ENCODE data around the gene TRABD.
A peak's percentile ranks its signal among the peaks of the same experiment; 100 is the strongest.
"Not testable (repeated sequence)": the region's sequence is repeated elsewhere in the genome, so short reads cannot be mapped to it uniquely, and the experiment has no call there.

Gene TRABD

GRCh38 chr22:50203288-50203687, 17.6 kb downstream of the TRABD start:
- H3K9me2 ChIP-seq (ENCODE audit: low read depth, low read length) = no peaks in the 10 kb centered on the region
- H3K36me3 ChIP-seq (ENCODE audit: insufficient read depth, low read length) = peaks cover 58% of the 10 kb centered on the region
- no peak for TF ChIP-seq EZH2 (IDR thresholded peaks at IDR 0.05; ENCODE audit: borderline replicate concordance, low read length)
- TF ChIP-seq, protein P1, sequence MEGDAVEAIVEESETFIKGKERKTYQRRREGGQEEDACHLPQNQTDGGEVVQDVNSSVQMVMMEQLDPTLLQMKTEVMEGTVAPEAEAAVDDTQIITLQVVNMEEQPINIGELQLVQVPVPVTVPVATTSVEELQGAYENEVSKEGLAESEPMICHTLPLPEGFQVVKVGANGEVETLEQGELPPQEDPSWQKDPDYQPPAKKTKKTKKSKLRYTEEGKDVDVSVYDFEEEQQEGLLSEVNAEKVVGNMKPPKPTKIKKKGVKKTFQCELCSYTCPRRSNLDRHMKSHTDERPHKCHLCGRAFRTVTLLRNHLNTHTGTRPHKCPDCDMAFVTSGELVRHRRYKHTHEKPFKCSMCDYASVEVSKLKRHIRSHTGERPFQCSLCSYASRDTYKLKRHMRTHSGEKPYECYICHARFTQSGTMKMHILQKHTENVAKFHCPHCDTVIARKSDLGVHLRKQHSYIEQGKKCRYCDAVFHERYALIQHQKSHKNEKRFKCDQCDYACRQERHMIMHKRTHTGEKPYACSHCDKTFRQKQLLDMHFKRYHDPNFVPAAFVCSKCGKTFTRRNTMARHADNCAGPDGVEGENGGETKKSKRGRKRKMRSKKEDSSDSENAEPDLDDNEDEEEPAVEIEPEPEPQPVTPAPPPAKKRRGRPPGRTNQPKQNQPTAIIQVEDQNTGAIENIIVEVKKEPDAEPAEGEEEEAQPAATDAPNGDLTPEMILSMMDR (IDR thresholded peaks at IDR 0.05; ENCODE audit: low read length) = no peak
- no peak overlapping the region for H2AFZ ChIP-seq (ENCODE audit: low read length)
- no peak overlapping the region for H3K4me3 ChIP-seq (ENCODE audit: low read depth, low read length, poor library complexity, severe bottlenecking)
- H4K20me1 ChIP-seq (ENCODE audit: insufficient read depth, low read length) = no peaks in the 10 kb centered on the region
- H3K9ac ChIP-seq (ENCODE audit: low read length) = no peak overlapping the region
- no peak overlapping the region for H3K27ac ChIP-seq (ENCODE audit: low read depth, low read length, poor library complexity, severe bottlenecking)
- peaks cover 57% of the 10 kb centered on the region for H3K4me1 ChIP-seq (ENCODE audit: insufficient read depth, low read length, severe bottlenecking)
- H3K4me2 ChIP-seq (ENCODE audit: low read length) = no peak overlapping the region
- H3K27me3 ChIP-seq (ENCODE audit: insufficient read depth, low read length) = no peaks in the 10 kb centered on the region
- peaks cover 5% of the 10 kb centered on the region; the same call in 1 of the 2 replicates for H3F3A ChIP-seq (ENCODE audit: insufficient read depth, low read length)
- H3K9me3 ChIP-seq (ENCODE audit: low read length) = no peaks in the 10 kb centered on the region
- H3K79me2 ChIP-seq (ENCODE audit: insufficient read depth, low read length) = peaks cover 25% of the 10 kb centered on the region

GRCh38 chr22:50204571-50204970, 18.9 kb downstream of the TRABD start:
- TF ChIP-seq, protein P1 (IDR thresholded peaks at IDR 0.05; ENCODE audit: low read length) = no peak
- TF ChIP-seq EZH2 (IDR thresholded peaks at IDR 0.05; ENCODE audit: borderline replicate concordance, low read length) = no peak

DNA sequence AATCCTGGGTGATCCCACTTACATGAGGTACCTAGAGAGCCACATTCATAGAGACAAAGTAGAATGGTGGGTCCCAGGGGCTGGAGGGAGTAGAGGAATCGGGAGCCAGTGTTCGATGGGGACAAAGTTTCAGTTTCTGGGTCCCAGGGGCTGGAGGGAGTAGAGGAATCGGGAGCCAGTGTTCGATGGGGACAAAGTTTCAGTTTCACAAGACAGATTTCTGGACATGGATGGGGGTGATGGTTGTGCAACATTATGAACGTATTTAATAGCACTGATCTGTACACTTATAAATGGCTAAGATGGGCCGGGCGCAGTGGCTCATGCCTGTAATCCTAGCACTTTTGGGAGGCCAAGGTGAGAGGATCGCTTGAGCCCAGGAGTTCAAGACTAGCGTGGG, 19.3 kb downstream of the TRABD start:
- Histone ChIP-seq H3K9ac (ENCODE audit: low read length) (peak overlapping the region; percentile 7; the same call in 1 of the 2 replicates), H3K36me3 (ENCODE audit: insufficient read depth, low read length) (peaks cover 55% of the 10 kb centered on the region), H3K79me2 (ENCODE audit: insufficient read depth, low read length) (peaks cover 25% of the 10 kb centered on the region), H3K27ac (ENCODE audit: low read depth, low read length, poor library complexity, severe bottlenecking) (peak overlapping the region; percentile 33), H3K4me1 (ENCODE audit: insufficient read depth, low read length, severe bottlenecking) (peaks cover 47% of the 10 kb centered on the region), H3K4me2 (ENCODE audit: low read length) (peak overlapping the region; percentile 40)
- H4K20me1 ChIP-seq (ENCODE audit: insufficient read depth, low read length); H3K9me3 ChIP-seq (ENCODE audit: low read length); H3K27me3 ChIP-seq (ENCODE audit: insufficient read depth, low read length); H3F3A ChIP-seq (ENCODE audit: insufficient read depth, low read length); H3K9me2 ChIP-seq (ENCODE audit: low read depth, low read length); H2AFZ ChIP-seq (ENCODE audit: low read length); H3K4me3 ChIP-seq (ENCODE audit: low read depth, low read length, poor library complexity, severe bottlenecking): not testable (repeated sequence)

More at GRCh38 chr22:50204571-50204970, 18.9 kb downstream of the TRABD start:
- Histone ChIP-seq H3F3A (ENCODE audit: insufficient read depth, low read length) (0 out of 2 replicates have a peak, but pooled peaks cover under 1% of the 10 kb centered on the region), H3K9me3 (ENCODE audit: low read length) (no peaks in the 10 kb centered on the region), H3K27ac (ENCODE audit: low read depth, low read length, poor library complexity, severe bottlenecking) (peak overlapping the region; percentile 33), H4K20me1 (ENCODE audit: insufficient read depth, low read length) (no peaks in the 10 kb centered on the region), H3K36me3 (ENCODE audit: insufficient read depth, low read length) (peaks cover 55% of the 10 kb centered on the region), H3K27me3 (ENCODE audit: insufficient read depth, low read length) (no peaks in the 10 kb centered on the region), H2AFZ (ENCODE audit: low read length) (no peak overlapping the region), H3K79me2 (ENCODE audit: insufficient read depth, low read length) (peaks cover 25% of the 10 kb centered on the region), H3K4me1 (ENCODE audit: insufficient read depth, low read length, severe bottlenecking) (peaks cover 51% of the 10 kb centered on the region), H3K9ac (ENCODE audit: low read length) (peak overlapping the region; percentile 7; the same call in 1 of the 2 replicates), H3K4me3 (ENCODE audit: low read depth, low read length, poor library complexity, severe bottlenecking) (no peak overlapping the region), H3K9me2 (ENCODE audit: low read depth, low read length) (no peaks in the 10 kb centered on the region), H3K4me2 (ENCODE audit: low read length) (peak overlapping the region; percentile 40)
